ENCODE results near the gene POLR1B. TPM values are rescaled to one million over a fixed set of nuclear protein-coding genes. Genes with fewer than 3 reads are reported as not detected.
A peak's percentile ranks its signal among the peaks of the same experiment; 100 is the strongest.

The POLR1B gene
- total and polyA plus RNA-seq, 2 of the 13 experiments (the other 11 are each of a cell fraction or from before 2014, with no cell fraction given) = 18.3 to 46.0 TPM

DNA sequence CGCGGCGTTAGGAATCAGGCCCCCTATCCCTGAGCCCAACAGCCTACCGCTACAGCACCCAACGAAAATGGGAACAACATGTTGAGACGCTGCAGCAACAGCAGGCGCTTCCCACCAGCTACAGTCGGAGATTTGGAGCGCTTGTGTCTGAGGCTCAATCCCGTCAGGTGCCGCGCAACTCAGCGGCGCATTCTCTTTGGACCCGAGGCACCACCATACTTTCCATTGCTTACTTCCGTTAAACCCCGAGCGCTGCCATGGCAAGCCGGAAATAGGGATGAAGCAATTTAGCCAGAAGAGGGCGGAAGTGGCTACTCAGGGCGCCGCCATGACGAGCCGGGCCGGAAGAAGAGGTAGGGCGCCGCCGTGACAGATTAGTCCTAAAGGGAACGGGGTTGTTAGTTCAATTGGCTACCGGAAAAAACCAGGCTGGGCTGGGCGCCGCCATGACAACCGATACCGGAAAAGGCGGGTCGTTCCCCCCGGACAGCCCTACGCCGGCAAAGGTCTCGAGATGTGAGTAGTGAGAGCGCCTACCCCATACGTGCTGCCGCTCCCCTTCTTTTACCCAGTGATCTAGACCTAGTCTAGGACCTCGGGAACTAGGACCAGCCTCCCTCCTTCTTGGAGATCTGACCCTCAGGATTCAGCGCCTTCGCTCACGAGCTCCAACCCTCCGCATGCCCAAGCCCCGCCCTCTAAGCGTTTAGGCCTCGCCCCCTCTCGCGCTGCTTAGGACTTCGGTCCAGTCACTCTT is 42.0 kb downstream of the POLR1B start, which contains the start of gene CHCHD5 (continued):
- peak; percentile 19; the same call in 1 of the 2 replicates for TF ChIP-seq ZNF546 (CRISPR knock-in tag; conservative IDR thresholded peaks at IDR 0.05)
- 0 out of 2 replicates have a peak, but pooled peaks have one; percentile 44 for TF ChIP-seq MED13 (CRISPR knock-in tag; IDR thresholded peaks at IDR 0.05)
- TF ChIP-seq ZNF264 (CRISPR knock-in tag; IDR thresholded peaks at IDR 0.05) = peak; percentile 51
- TF ChIP-seq ZNF550 (CRISPR knock-in tag; IDR thresholded peaks at IDR 0.05; ENCODE audit: borderline replicate concordance) = no peak
- peak; percentile 43; the same call in 1 of the 2 replicates for TF ChIP-seq SP5 (CRISPR knock-in tag; IDR thresholded peaks at IDR 0.05; ENCODE audit: borderline replicate concordance, low read depth)
- TF ChIP-seq, protein P1, sequence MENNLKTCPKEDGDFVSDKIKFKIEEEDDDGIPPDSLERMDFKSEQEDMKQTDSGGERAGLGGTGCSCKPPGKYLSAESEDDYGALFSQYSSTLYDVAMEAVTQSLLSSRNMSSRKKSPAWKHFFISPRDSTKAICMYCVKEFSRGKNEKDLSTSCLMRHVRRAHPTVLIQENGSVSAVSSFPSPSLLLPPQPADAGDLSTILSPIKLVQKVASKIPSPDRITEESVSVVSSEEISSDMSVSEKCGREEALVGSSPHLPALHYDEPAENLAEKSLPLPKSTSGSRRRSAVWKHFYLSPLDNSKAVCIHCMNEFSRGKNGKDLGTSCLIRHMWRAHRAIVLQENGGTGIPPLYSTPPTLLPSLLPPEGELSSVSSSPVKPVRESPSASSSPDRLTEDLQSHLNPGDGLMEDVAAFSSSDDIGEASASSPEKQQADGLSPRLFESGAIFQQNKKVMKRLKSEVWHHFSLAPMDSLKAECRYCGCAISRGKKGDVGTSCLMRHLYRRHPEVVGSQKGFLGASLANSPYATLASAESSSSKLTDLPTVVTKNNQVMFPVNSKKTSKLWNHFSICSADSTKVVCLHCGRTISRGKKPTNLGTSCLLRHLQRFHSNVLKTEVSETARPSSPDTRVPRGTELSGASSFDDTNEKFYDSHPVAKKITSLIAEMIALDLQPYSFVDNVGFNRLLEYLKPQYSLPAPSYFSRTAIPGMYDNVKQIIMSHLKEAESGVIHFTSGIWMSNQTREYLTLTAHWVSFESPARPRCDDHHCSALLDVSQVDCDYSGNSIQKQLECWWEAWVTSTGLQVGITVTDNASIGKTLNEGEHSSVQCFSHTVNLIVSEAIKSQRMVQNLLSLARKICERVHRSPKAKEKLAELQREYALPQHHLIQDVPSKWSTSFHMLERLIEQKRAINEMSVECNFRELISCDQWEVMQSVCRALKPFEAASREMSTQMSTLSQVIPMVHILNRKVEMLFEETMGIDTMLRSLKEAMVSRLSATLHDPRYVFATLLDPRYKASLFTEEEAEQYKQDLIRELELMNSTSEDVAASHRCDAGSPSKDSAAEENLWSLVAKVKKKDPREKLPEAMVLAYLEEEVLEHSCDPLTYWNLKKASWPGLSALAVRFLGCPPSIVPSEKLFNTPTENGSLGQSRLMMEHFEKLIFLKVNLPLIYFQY (CRISPR knock-in tag; IDR thresholded peaks at IDR 0.05; ENCODE audit: borderline replicate concordance) = peak; percentile 71; the same call in 1 of the 2 replicates
- peak; percentile 15; the same call in 1 of the 2 replicates for TF ChIP-seq HOXA5 (CRISPR knock-in tag; IDR thresholded peaks at IDR 0.05)
- TF ChIP-seq, protein P2, sequence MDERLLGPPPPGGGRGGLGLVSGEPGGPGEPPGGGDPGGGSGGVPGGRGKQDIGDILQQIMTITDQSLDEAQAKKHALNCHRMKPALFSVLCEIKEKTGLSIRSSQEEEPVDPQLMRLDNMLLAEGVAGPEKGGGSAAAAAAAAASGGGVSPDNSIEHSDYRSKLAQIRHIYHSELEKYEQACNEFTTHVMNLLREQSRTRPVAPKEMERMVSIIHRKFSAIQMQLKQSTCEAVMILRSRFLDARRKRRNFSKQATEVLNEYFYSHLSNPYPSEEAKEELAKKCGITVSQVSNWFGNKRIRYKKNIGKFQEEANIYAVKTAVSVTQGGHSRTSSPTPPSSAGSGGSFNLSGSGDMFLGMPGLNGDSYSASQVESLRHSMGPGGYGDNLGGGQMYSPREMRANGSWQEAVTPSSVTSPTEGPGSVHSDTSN (CRISPR knock-in tag; IDR thresholded peaks at IDR 0.05) = 0 out of 2 replicates have a peak, but pooled peaks have one; percentile 11
- TF ChIP-seq, protein P3, sequence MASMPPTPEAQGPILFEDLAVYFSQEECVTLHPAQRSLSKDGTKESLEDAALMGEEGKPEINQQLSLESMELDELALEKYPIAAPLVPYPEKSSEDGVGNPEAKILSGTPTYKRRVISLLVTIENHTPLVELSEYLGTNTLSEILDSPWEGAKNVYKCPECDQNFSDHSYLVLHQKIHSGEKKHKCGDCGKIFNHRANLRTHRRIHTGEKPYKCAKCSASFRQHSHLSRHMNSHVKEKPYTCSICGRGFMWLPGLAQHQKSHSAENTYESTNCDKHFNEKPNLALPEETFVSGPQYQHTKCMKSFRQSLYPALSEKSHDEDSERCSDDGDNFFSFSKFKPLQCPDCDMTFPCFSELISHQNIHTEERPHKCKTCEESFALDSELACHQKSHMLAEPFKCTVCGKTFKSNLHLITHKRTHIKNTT (CRISPR knock-in tag; IDR thresholded peaks at IDR 0.05) = no peak
- TF ChIP-seq ZNF563 (CRISPR knock-in tag; IDR thresholded peaks at IDR 0.05) = peak; percentile 92
- no peak for TF ChIP-seq HMG20A (CRISPR knock-in tag; IDR thresholded peaks at IDR 0.05; ENCODE audit: borderline replicate concordance)
- peak; percentile 93 for TF ChIP-seq ZNF766 (CRISPR knock-in tag; IDR thresholded peaks at IDR 0.05; ENCODE audit: borderline replicate concordance)
- peak; percentile 83; the same call in 2 of the 3 replicates for TF ChIP-seq MXI1 (IDR thresholded peaks at IDR 0.05; ENCODE audit: borderline replicate concordance, low read depth, low read length)
- TF ChIP-seq, protein P4, sequence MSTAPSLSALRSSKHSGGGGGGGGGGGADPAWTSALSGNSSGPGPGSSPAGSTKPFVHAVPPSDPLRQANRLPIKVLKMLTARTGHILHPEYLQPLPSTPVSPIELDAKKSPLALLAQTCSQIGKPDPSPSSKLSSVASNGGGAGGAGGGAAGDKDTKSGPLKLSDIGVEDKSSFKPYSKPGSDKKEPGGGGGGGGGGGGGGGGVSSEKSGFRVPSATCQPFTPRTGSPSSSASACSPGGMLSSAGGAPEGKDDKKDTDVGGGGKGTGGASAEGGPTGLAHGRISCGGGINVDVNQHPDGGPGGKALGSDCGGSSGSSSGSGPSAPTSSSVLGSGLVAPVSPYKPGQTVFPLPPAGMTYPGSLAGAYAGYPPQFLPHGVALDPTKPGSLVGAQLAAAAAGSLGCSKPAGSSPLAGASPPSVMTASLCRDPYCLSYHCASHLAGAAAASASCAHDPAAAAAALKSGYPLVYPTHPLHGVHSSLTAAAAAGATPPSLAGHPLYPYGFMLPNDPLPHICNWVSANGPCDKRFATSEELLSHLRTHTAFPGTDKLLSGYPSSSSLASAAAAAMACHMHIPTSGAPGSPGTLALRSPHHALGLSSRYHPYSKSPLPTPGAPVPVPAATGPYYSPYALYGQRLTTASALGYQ (CRISPR knock-in tag; IDR thresholded peaks at IDR 0.05) = peak; percentile 15; the same call in 1 of the 2 replicates

Measured in HepG2 (cell line).